ENCODE results near the gene GPX3. TPM values are rescaled to one million over a fixed set of nuclear protein-coding genes. Genes with fewer than 3 reads are reported as not detected.

Gene GPX3
- total and polyA plus RNA-seq, 2 of the 8 experiments (the other 6 are each of a cell fraction or from before 2014, with no cell fraction given) = 27.8 to 77.9 TPM

- no peak for TF ChIP-seq CHD7 (IDR thresholded peaks at IDR 0.05; ENCODE audit: insufficient replicate concordance, low read length)
- TF ChIP-seq SAP30 (IDR thresholded peaks at IDR 0.05; ENCODE audit: insufficient read depth, insufficient replicate concordance, low read length) = no peak
- no peak for TF ChIP-seq EP300 (IDR thresholded peaks at IDR 0.05; ENCODE audit: borderline replicate concordance in 1 of 2, low read depth in 2 of 2, low read length in 2 of 2)
- no peak for TF ChIP-seq USF2 (IDR thresholded peaks at IDR 0.05; ENCODE audit: low read length)
- TF ChIP-seq POU5F1 (IDR thresholded peaks at IDR 0.05; ENCODE audit: low read depth, low read length) = no peak
- TF ChIP-seq YY1 (IDR thresholded peaks at IDR 0.05; ENCODE audit: low read depth, low read length) = no peak
- TF ChIP-seq BRCA1 (IDR thresholded peaks at IDR 0.05; ENCODE audit: low read depth, low read length) = no peak
- TF ChIP-seq NRF1 (IDR thresholded peaks at IDR 0.05; ENCODE audit: low read depth, low read length) = no peak
Measured at GRCh38 chr5:151008210-151008491, 12.2 kb upstream of the GPX3 start (continued).
